Measurements from ENCODE around the gene ERN1.

ERN1 gene

DNA sequence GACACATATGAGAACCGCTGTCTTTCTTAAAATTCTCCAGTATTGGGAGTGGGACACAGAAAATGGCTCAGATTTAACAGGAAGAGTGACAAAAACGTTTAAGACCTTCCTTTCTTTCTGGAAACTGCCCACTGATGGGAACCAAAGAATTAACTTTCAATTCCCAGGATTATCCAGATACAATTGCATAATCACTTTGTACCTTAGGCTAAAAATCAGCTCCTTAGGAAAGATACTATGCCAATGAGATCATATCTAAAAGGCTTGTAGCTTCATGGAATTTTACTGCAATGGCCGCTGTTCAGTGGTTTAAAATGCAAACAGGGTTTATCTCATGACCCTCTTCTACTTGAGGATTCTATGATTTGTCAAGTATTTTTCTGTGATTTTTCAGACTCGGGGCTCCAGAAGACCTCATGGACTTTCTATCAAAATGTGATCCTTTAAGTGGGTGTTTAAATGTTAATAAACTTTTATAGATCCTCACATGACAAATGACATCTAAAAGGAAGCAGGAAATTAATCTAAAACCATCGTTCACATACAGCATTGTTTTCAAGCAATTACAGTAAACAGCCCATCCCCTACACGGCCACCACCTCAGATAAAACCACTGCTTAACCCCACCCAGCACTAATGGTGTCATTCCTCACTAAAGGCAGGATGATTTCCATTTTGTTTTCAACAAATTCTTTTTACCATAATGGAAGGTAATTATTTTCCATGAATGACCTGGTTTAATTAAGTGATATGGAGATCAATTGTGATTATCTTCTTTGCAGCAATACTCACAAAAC is 31.6 kb upstream of the ERN1 start:
- H3K4me3 ChIP-seq = no peak overlapping the region
- H3K9ac ChIP-seq = no peak overlapping the region
- no peak overlapping the region for H3K27ac ChIP-seq
- no peaks in the 10 kb centered on the region for H4K20me1 ChIP-seq
- H3K4me2 ChIP-seq = no peak overlapping the region
- no peaks in the 10 kb centered on the region for H3K9me3 ChIP-seq (replicated peaks in 1 of 11)
- peaks cover 16 to 87% (median 39%) of the 10 kb centered on the region in 11 experiments; a peak in 17 of 22 replicates for H3K36me3 ChIP-seq
- no peak for TF ChIP-seq Cebpa-rat (IDR thresholded peaks at IDR 0.05)
- H3K27me3 ChIP-seq = no peaks in the 10 kb centered on the region
- H3K4me1 ChIP-seq = peaks cover 0 to 6% (median 2%) of the 10 kb centered on the region in 10 experiments; a peak in 10 of 20 replicates

- H3K9me3 ChIP-seq (replicated peaks in 1 of 11) = no peaks in the 10 kb centered on the region
- no peaks in the 10 kb centered on the region for H4K20me1 ChIP-seq
- H3K9ac ChIP-seq = no peak overlapping the region
- H3K36me3 ChIP-seq = peaks cover 12 to 75% (median 27%) of the 10 kb centered on the region in 11 experiments; a peak in 17 of 22 replicates
- H3K4me1 ChIP-seq = peaks cover 6 to 18% (median 14%) of the 10 kb centered on the region in 10 experiments
- H3K4me2 ChIP-seq = no peak overlapping the region
- no peak overlapping the region for H3K4me3 ChIP-seq
- no peak overlapping the region for H3K27ac ChIP-seq
- H3K27me3 ChIP-seq = no peaks in the 10 kb centered on the region
- no peak for TF ChIP-seq Cebpa-rat (IDR thresholded peaks at IDR 0.05)
Measured at GRCh38 chr17:64160378-64160777, 30.4 kb upstream of the ERN1 start.

GRCh38 chr17:64158831-64159590 is 29.1 kb upstream of the ERN1 start:
- Histone ChIP-seq H3K4me2 (no peak overlapping the region), H3K4me1 (peaks cover 20 to 32% (median 27%) of the 10 kb centered on the region in 10 experiments), H4K20me1 (no peaks in the 10 kb centered on the region), H3K4me3 (no peak overlapping the region), H3K27ac (no peak overlapping the region), H3K9me3 (replicated peaks in 1 of 11) (no peaks in the 10 kb centered on the region), H3K36me3 (peaks cover 7 to 61% (median 18%) of the 10 kb centered on the region in 11 experiments; a peak in 17 of 22 replicates), H3K9ac (no peak overlapping the region), H3K27me3 (no peaks in the 10 kb centered on the region)
- no peak for TF ChIP-seq Cebpa-rat (IDR thresholded peaks at IDR 0.05)

DNA sequence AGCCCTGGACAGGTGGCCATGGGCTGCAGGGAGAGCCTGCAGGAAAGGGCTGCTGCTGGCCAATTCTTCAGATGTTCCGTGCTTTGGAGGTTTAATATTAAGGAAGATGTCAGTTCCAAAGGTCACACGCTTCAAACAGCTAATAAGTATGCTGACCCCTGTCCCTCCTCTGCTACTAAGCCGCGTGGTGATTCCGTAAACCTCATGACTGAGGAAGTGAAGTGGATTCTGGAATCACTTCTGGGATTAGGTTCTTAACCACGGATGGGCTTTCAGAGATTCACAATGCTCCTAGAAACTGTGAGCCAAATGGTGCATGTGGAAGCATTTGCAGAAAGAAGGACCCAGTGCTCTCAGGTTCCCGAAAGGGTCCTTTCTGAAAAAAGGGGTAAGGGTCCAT is 28.5 kb upstream of the ERN1 start:
- TF ChIP-seq Cebpa-rat (IDR thresholded peaks at IDR 0.05) = no peak
- Histone ChIP-seq H3K9ac (no peak overlapping the region), H4K20me1 (no peaks in the 10 kb centered on the region), H3K27ac (no peak overlapping the region), H3K36me3 (peaks cover 10 to 58% (median 15%) of the 10 kb centered on the region in 11 experiments; a peak in 18 of 22 replicates), H3K9me3 (replicated peaks in 1 of 11) (no peaks in the 10 kb centered on the region), H3K4me2 (no peak overlapping the region), H3K4me1 (peaks cover 21 to 37% (median 33%) of the 10 kb centered on the region in 10 experiments), H3K27me3 (no peaks in the 10 kb centered on the region), H3K4me3 (no peak overlapping the region)

- Histone ChIP-seq H3K36me3 (peaks cover 11 to 58% (median 22%) of the 10 kb centered on the region in 11 experiments; a peak in 21 of 22 replicates), H3K27me3 (no peaks in the 10 kb centered on the region), H3K4me1 (peaks cover 22 to 43% (median 34%) of the 10 kb centered on the region in 10 experiments), H4K20me1 (no peaks in the 10 kb centered on the region), H3K9me3 (replicated peaks in 1 of 11) (no peaks in the 10 kb centered on the region), H3K4me3 (no peak overlapping the region), H3K9ac (no peak overlapping the region), H3K27ac (no peak overlapping the region), H3K4me2 (no peak overlapping the region)
- no peak for TF ChIP-seq Cebpa-rat (IDR thresholded peaks at IDR 0.05)
Measured at GRCh38 chr17:64157669-64158180, 27.8 kb upstream of the ERN1 start.

GRCh38 chr17:64156670-64157069 is 26.7 kb upstream of the ERN1 start:
- H3K4me1 ChIP-seq = peaks cover 31 to 45% (median 37%) of the 10 kb centered on the region in 10 experiments
- peak overlapping the region in 4 of 11 experiments; percentile 83 to 93 (median 87); a peak in 7 of 22 replicates for H3K4me2 ChIP-seq
- H3K27ac ChIP-seq = no peak overlapping the region
- H3K4me3 ChIP-seq = no peak overlapping the region
- H3K27me3 ChIP-seq = no peaks in the 10 kb centered on the region
- H4K20me1 ChIP-seq = no peaks in the 10 kb centered on the region
- no peak for TF ChIP-seq Cebpa-rat (IDR thresholded peaks at IDR 0.05)
- H3K36me3 ChIP-seq = peaks cover 12 to 62% (median 30%) of the 10 kb centered on the region in 11 experiments; a peak in 21 of 22 replicates
- no peaks in the 10 kb centered on the region for H3K9me3 ChIP-seq (replicated peaks in 1 of 11)
- H3K9ac ChIP-seq = peak overlapping the region in 1 of 11 experiments; percentile 43; a peak in 2 of 22 replicates

GRCh38 chr17:64155751-64156544 is 26.0 kb upstream of the ERN1 start:
- Histone ChIP-seq H3K9me3 (replicated peaks in 1 of 11) (no peaks in the 10 kb centered on the region), H4K20me1 (no peaks in the 10 kb centered on the region), H3K4me2 (peak overlapping the region; percentile 67 to 93 (median 77); a peak in 21 of 22 replicates), H3K36me3 (peaks cover 12 to 62% (median 32%) of the 10 kb centered on the region in 11 experiments; a peak in 21 of 22 replicates), H3K4me1 (peaks cover 31 to 45% (median 37%) of the 10 kb centered on the region in 10 experiments), H3K27me3 (no peaks in the 10 kb centered on the region), H3K4me3 (no peak overlapping the region; a peak in 1 of 20 replicates), H3K9ac (peak overlapping the region in 4 of 11 experiments; percentile 24 to 59 (median 37); a peak in 4 of 22 replicates), H3K27ac (peak overlapping the region in 7 of 11 experiments; percentile 30 to 64 (median 41); a peak in 7 of 22 replicates)
- no peak for TF ChIP-seq Cebpa-rat (IDR thresholded peaks at IDR 0.05)

- no peaks in the 10 kb centered on the region for H3K9me3 ChIP-seq (replicated peaks in 1 of 11)
- H3K27me3 ChIP-seq = no peaks in the 10 kb centered on the region
- H3K4me1 ChIP-seq = peaks cover 31 to 51% (median 40%) of the 10 kb centered on the region in 10 experiments
- TF ChIP-seq Cebpa-rat (IDR thresholded peaks at IDR 0.05) = no peak
- H3K27ac ChIP-seq = peak overlapping the region in 9 of 11 experiments; percentile 11 to 64 (median 41); a peak in 16 of 22 replicates
- peak overlapping the region in 3 of 10 experiments; percentile 4 to 20 (median 6); a peak in 1 of 20 replicates for H3K4me3 ChIP-seq
- H3K9ac ChIP-seq = peak overlapping the region in 9 of 11 experiments; percentile 17 to 59 (median 37); a peak in 13 of 22 replicates
- peaks cover 19 to 62% (median 32%) of the 10 kb centered on the region in 11 experiments; a peak in 21 of 22 replicates for H3K36me3 ChIP-seq
- H4K20me1 ChIP-seq = no peaks in the 10 kb centered on the region
- H3K4me2 ChIP-seq = peak overlapping the region; percentile 67 to 93 (median 77)
Measured at GRCh38 chr17:64155129-64155528, 25.2 kb upstream of the ERN1 start.

All from BLaER1 treated with 17β-estradiol and CSF1 and Interleukin-3, amounts not matched to agents 10 nM and 100 nM (cell line).